ENCODE measurements around the gene CYB561A3. TPM values are rescaled to one million over a fixed set of nuclear protein-coding genes. Genes with fewer than 3 reads are reported as not detected.

CYB561A3 gene
- total and polyA plus RNA-seq, 2 donors (not counting 1 experiment from before 2014, with no cell fraction given), result 248 to 756 TPM

DNA sequence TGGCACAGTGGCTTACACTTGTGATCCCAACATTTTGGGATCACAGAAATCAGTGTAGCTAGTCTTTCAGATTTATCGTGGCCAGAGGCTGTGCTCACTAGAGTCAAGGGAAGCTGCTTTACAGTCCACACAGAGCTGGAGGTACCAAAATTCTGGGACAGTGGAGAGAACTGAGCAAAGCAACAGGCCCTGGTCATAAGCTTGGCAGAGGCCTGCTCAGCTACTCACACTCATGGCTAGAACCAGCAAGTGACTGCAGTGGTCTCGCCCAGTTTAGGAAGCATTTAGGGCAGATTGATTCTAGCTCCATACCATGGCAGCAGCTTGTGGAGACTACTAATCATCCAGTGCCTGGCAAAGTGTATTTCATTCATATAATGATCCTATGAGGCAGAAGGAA lies 39.5 kb upstream of the CYB561A3 start:
- TF ChIP-seq, protein P1, sequence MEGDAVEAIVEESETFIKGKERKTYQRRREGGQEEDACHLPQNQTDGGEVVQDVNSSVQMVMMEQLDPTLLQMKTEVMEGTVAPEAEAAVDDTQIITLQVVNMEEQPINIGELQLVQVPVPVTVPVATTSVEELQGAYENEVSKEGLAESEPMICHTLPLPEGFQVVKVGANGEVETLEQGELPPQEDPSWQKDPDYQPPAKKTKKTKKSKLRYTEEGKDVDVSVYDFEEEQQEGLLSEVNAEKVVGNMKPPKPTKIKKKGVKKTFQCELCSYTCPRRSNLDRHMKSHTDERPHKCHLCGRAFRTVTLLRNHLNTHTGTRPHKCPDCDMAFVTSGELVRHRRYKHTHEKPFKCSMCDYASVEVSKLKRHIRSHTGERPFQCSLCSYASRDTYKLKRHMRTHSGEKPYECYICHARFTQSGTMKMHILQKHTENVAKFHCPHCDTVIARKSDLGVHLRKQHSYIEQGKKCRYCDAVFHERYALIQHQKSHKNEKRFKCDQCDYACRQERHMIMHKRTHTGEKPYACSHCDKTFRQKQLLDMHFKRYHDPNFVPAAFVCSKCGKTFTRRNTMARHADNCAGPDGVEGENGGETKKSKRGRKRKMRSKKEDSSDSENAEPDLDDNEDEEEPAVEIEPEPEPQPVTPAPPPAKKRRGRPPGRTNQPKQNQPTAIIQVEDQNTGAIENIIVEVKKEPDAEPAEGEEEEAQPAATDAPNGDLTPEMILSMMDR (IDR thresholded peaks at IDR 0.05), result no peak
- TF ChIP-seq EZH2 (IDR thresholded peaks at IDR 0.05; ENCODE audit: borderline replicate concordance, insufficient read depth, low read depth, low read length, poor library complexity, severe bottlenecking), result no peak
- no peak overlapping the region for H3K4me3 ChIP-seq (ENCODE audit: control extremely low read depth in 1 of 5, extremely low read depth in 1 of 5, insufficient read depth in 1 of 5, low read depth in 2 of 5, low read length in 4 of 5)
- H3K4me1 ChIP-seq (ENCODE audit: control insufficient read depth in 2 of 2, insufficient read depth in 2 of 2, low read length in 2 of 2), result no peaks in the 10 kb centered on the region
- H4K20me1 ChIP-seq (ENCODE audit: control insufficient read depth, insufficient read depth, low read length, poor library complexity, severe bottlenecking), result no peaks in the 10 kb centered on the region
- peak overlapping the region in 1 of 2 donors; percentile 30 for H3K27ac ChIP-seq (ENCODE audit: low read length in 2 of 2)
- H3K27ac Mint-ChIP-seq, result no peak overlapping the region
- no peaks in the 10 kb centered on the region for H3K27me3 Mint-ChIP-seq
- 90% methylated on average over 2 of the region's 2 CpGs for WGBS (ENCODE audit: insufficient coverage)
- no peak overlapping the region for H3K9ac ChIP-seq (ENCODE audit: low read length)
- H3K27me3 ChIP-seq (replicated peaks in 1 of 4; ENCODE audit: control extremely low read depth in 1 of 4, control insufficient read depth in 3 of 4, insufficient read depth in 4 of 4, low read length in 3 of 4), result no peaks in the 10 kb centered on the region
- intact Hi-C loops (cut with micrococcal nuclease), result no loop called here
- H3K79me2 ChIP-seq (ENCODE audit: control insufficient read depth, insufficient read depth, low read length), result no peaks in the 10 kb centered on the region
- no peak for DNase-seq
- H3K9me3 ChIP-seq (ENCODE audit: control extremely low read depth in 1 of 3, control insufficient read depth in 2 of 3, insufficient read depth in 1 of 3, low read length in 2 of 3), result no peaks in the 10 kb centered on the region
- ChIA-PET CTCF (interaction anchor here (0.9 to 2.4 kb wide), 6 partner anchors 8 to 147 kb away, joined by 3 to 17 read pairs (median 6); no protein-coding TSS in a partner anchor), POLR2A (interaction anchor here (0.9 kb wide), 1 partner anchor 68 kb away, joined by 3 read pairs; no protein-coding TSS in a partner anchor)
- H3K9me3 Mint-ChIP-seq (ENCODE audit: insufficient read depth), result no peaks in the 10 kb centered on the region
- H3K4me1 Mint-ChIP-seq, result no peaks in the 10 kb centered on the region
- H2AFZ ChIP-seq (ENCODE audit: insufficient read depth, low read depth, low read length, poor library complexity, severe bottlenecking), result no peak overlapping the region
- H3K4me3 Mint-ChIP-seq, result no peak overlapping the region
- no peak overlapping the region for H3K4me2 ChIP-seq (replicated peaks; ENCODE audit: low read depth, low read length, poor library complexity, severe bottlenecking)
- no peak for ATAC-seq (ENCODE audit: low read depth)
- peaks cover 7 to 59% of the 10 kb centered on the region in 2 experiments for H3K36me3 ChIP-seq (replicated peaks in 1 of 2; ENCODE audit: control extremely low read depth in 1 of 2, control insufficient read depth in 1 of 2, extremely low read depth in 1 of 2, insufficient read depth in 2 of 2, low read length in 1 of 2)

DNA sequence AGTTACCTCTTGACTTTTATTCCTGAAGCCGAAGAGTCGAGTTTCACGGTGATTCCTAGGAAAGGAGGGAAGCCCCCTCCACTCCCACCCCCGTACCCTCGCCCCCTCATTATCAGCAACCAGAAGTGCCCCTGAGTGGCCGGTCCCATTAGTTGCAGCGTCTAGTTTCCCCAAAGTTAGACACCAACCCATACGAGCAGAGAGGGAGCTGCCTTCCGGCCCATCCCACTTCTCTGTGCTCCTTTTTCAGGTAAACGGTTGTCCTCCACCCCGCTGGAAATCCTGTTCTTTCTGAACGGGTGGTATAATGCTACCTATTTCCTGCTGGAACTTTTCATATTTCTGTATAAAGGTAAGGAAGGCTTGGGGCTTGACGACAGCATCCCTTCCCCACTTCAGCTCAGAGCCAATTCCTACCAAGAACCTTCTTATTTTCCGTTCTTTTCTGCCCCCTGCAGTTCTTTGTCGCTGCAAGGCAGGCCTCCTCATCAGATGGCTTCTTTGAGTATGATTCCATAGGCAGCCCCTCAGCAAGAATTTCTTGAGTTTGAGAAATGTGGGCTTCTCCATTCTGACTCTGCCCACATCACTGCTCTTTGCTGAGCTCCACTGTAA lies 31.4 kb upstream of the CYB561A3 start:
- Histone ChIP-seq H3K36me3 (replicated peaks in 1 of 2; ENCODE audit: control extremely low read depth in 1 of 2, control insufficient read depth in 1 of 2, extremely low read depth in 1 of 2, insufficient read depth in 2 of 2, low read length in 1 of 2) (peaks cover 4 to 18% of the 10 kb centered on the region in 2 experiments), H3K4me3 (ENCODE audit: control extremely low read depth in 1 of 5, extremely low read depth in 1 of 5, insufficient read depth in 1 of 5, low read depth in 2 of 5, low read length in 4 of 5) (peak overlapping the region; percentile 63 to 96 (median 87)), H3K4me2 (replicated peaks; ENCODE audit: low read depth, low read length, poor library complexity, severe bottlenecking) (peak overlapping the region; percentile 81), H3K9ac (ENCODE audit: low read length) (peak overlapping the region; percentile 94), H3K27ac (ENCODE audit: low read length in 2 of 2) (peak overlapping the region; percentile 68 to 86), H2AFZ (ENCODE audit: insufficient read depth, low read depth, low read length, poor library complexity, severe bottlenecking) (peak overlapping the region; percentile 99), H3K27me3 (replicated peaks in 1 of 4; ENCODE audit: control extremely low read depth in 1 of 4, control insufficient read depth in 3 of 4, insufficient read depth in 4 of 4, low read length in 3 of 4) (no peaks in the 10 kb centered on the region), H3K79me2 (ENCODE audit: control insufficient read depth, insufficient read depth, low read length) (peaks cover 3% of the 10 kb centered on the region), H3K4me1 (ENCODE audit: control insufficient read depth in 2 of 2, insufficient read depth in 2 of 2, low read length in 2 of 2) (peaks cover 13 to 19% of the 10 kb centered on the region in 2 donors), H4K20me1 (ENCODE audit: control insufficient read depth, insufficient read depth, low read length, poor library complexity, severe bottlenecking) (no peaks in the 10 kb centered on the region), H3K9me3 (ENCODE audit: control extremely low read depth in 1 of 3, control insufficient read depth in 2 of 3, insufficient read depth in 1 of 3, low read length in 2 of 3) (no peaks in the 10 kb centered on the region)
- TF ChIP-seq, protein P1 (IDR thresholded peaks at IDR 0.05), result no peak
- TF ChIP-seq EZH2 (IDR thresholded peaks at IDR 0.05; ENCODE audit: borderline replicate concordance, insufficient read depth, low read depth, low read length, poor library complexity, severe bottlenecking), result no peak
- DNase-seq (peak; percentile 55), ATAC-seq (ENCODE audit: low read depth) (peak; percentile 16)
- Mint-ChIP-seq H3K9me3 (ENCODE audit: insufficient read depth) (no peaks in the 10 kb centered on the region), H3K4me3 (peak overlapping the region; percentile 98), H3K27me3 (no peaks in the 10 kb centered on the region), H3K27ac (peak overlapping the region; percentile 97), H3K4me1 (peaks cover 22% of the 10 kb centered on the region)
- CTCF ChIA-PET, result interaction anchor here (0.6 to 5.2 kb wide), 21 partner anchors 8 to 1856 kb away, joined by 3 to 82 read pairs (median 4); partner anchors contain the start of genes CD6, CPSF7, CYB561A3 and DDB1
- intact Hi-C loops (cut with micrococcal nuclease), result loop anchor here (1.0 to 2.0 kb wide), 2 partner anchors 36 to 56 kb away; partner anchors contain the start of gene CPSF7
- POLR2A ChIA-PET, result interaction anchor here (0.6 to 3.3 kb wide), 8 partner anchors 21 to 100 kb away, joined by 3 to 22 read pairs (median 6); partner anchors contain the start of genes CPSF7, CYB561A3, SDHAF2 and TMEM138
- WGBS (ENCODE audit: insufficient coverage), result 6% methylated on average over 7 of the region's 15 CpGs

Measured in B cell (primary cell).